ENCODE measurements around the gene TTC12.

GRCh38 chr11:113411536-113411935 lies 97.2 kb downstream of the TTC12 start:
- no peak for TF ChIP-seq EZH2 (IDR thresholded peaks at IDR 0.05; ENCODE audit: insufficient read depth, poor library complexity, severe bottlenecking)
- no peak for TF ChIP-seq EZH2phosphoT487 (IDR thresholded peaks at IDR 0.05; ENCODE audit: insufficient read depth, low read depth)
